ENCODE measurements around the gene ARHGAP24.

DNA sequence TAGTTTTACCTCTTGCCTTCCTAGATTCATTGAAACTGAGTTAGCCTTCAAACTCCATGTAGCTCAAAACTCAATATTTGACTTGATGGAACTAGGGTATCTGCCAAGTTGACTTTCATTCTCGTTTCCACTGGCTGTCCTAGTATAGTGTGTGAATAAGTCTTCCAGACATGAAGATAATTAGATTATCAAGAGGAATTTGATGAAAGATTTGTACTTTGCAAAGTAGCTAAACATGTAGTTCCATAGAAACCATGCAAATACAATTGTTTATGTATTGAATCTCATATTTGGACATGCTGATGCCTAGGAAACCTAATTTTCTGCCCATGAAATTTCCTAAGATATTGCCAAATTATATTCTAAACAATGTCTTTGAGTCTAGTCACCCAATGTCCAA, 297.5 kb downstream of the ARHGAP24 start:
- TF ChIP-seq FOXM1 (IDR thresholded peaks at IDR 0.05; ENCODE audit: borderline replicate concordance, low read depth): no peak
- TF ChIP-seq EP300 (IDR thresholded peaks at IDR 0.05; ENCODE audit: borderline replicate concordance): no peak
- no peak for TF ChIP-seq YY1 (IDR thresholded peaks at IDR 0.05; ENCODE audit: low read depth)
- TF ChIP-seq, protein P1, sequence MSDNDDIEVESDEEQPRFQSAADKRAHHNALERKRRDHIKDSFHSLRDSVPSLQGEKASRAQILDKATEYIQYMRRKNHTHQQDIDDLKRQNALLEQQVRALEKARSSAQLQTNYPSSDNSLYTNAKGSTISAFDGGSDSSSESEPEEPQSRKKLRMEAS (IDR thresholded peaks at IDR 0.05): no peak
- TF ChIP-seq TEAD4 (IDR thresholded peaks at IDR 0.05): no peak
- no peak for TF ChIP-seq RAD21 (IDR thresholded peaks at IDR 0.05; ENCODE audit: low read depth)
- TF ChIP-seq EGR1 (IDR thresholded peaks at IDR 0.05): no peak
- TF ChIP-seq TCF12 (IDR thresholded peaks at IDR 0.05; ENCODE audit: low read depth): no peak
- TF ChIP-seq NFIC (IDR thresholded peaks at IDR 0.05): no peak
- TF ChIP-seq, protein P2, sequence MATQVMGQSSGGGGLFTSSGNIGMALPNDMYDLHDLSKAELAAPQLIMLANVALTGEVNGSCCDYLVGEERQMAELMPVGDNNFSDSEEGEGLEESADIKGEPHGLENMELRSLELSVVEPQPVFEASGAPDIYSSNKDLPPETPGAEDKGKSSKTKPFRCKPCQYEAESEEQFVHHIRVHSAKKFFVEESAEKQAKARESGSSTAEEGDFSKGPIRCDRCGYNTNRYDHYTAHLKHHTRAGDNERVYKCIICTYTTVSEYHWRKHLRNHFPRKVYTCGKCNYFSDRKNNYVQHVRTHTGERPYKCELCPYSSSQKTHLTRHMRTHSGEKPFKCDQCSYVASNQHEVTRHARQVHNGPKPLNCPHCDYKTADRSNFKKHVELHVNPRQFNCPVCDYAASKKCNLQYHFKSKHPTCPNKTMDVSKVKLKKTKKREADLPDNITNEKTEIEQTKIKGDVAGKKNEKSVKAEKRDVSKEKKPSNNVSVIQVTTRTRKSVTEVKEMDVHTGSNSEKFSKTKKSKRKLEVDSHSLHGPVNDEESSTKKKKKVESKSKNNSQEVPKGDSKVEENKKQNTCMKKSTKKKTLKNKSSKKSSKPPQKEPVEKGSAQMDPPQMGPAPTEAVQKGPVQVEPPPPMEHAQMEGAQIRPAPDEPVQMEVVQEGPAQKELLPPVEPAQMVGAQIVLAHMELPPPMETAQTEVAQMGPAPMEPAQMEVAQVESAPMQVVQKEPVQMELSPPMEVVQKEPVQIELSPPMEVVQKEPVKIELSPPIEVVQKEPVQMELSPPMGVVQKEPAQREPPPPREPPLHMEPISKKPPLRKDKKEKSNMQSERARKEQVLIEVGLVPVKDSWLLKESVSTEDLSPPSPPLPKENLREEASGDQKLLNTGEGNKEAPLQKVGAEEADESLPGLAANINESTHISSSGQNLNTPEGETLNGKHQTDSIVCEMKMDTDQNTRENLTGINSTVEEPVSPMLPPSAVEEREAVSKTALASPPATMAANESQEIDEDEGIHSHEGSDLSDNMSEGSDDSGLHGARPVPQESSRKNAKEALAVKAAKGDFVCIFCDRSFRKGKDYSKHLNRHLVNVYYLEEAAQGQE (IDR thresholded peaks at IDR 0.05; ENCODE audit: low read depth): no peak
- TF ChIP-seq TAF1 (IDR thresholded peaks at IDR 0.05; ENCODE audit: low read depth): no peak
- TF ChIP-seq USF1 (IDR thresholded peaks at IDR 0.05): no peak
- no peak for TF ChIP-seq CREB1 (IDR thresholded peaks at IDR 0.05; ENCODE audit: low read depth)
- no peak for TF ChIP-seq CEBPB (IDR thresholded peaks at IDR 0.05)
